OCI-LY3 (cell line): ENCODE results near the gene FOXO1.

Source experiments
- H2AFZ ChIP-seq: fragments of 200-600, 300-600 bp; shearing (Covaris generic); 2 replicates; pipeline ENCODE4 v1.6.0; 2014; ENCODE audit warnings: antibody characterized with exemption, low read depth, low read length
- H3K27ac ChIP-seq: fragments of 200-600, 300-600 bp; sonication (generic); 2 replicates; pipeline ENCODE4 v1.5.1; 2014; ENCODE audit warnings: mild to moderate bottlenecking, low read length, moderate library complexity, mixed read lengths
- H3K27me3 ChIP-seq: fragments of 200-600, 300-600 bp; sonication (generic); 2 replicates; pipeline ENCODE4 v1.6.1; 2014; ENCODE audit warnings: low read depth, low read length, mixed read lengths
- H3K36me3 ChIP-seq: fragments of 200-600, 300-600 bp; sonication (generic); replicated peaks from 2 replicates; pipeline ENCODE3; 2014; ENCODE audit warnings: low read depth, low read length, mixed read lengths
- H3K4me1 ChIP-seq: fragments of 300-600, 200-600 bp; sonication (generic); 2 replicates; pipeline ENCODE4 v1.6.1; 2014; ENCODE audit warnings: low read length, mixed read lengths
- H3K4me2 ChIP-seq: fragments of 200-600, 300-600 bp; sonication (generic); 2 replicates; pipeline ENCODE4 v1.6.1; 2014; ENCODE audit warnings: low read length, mixed read lengths
- H3K4me3 ChIP-seq: fragments of 300-600, 200-600 bp; sonication (generic); 2 replicates; pipeline ENCODE4 v1.5.1; 2014; ENCODE audit warnings: antibody characterized with exemption, mild to moderate bottlenecking, low read length, moderate library complexity
- H3K79me2 ChIP-seq: fragments of 300-600, 200-600 bp; shearing (Covaris generic); 2 replicates; pipeline ENCODE4 v1.6.1; 2014; ENCODE audit warnings: mild to moderate bottlenecking, low read length, mixed read lengths
- H3K9ac ChIP-seq: fragments of 300-600, 200-600 bp; shearing (Covaris generic); 2 replicates; pipeline ENCODE4 v1.6.0; 2014; ENCODE audit warnings: mild to moderate bottlenecking, low read length, moderate library complexity
- H3K9me3 ChIP-seq: fragments of 200-600, 300-600 bp; shearing (Covaris generic); 2 replicates; pipeline ENCODE4 v1.6.1; 2014; ENCODE audit warnings: low read length, mixed read lengths; ENCODE audit not compliant: insufficient read depth
- H4K20me1 ChIP-seq: fragments of 200-600, 300-600 bp; sonication (generic); 2 replicates; pipeline ENCODE4 v1.6.1; 2016; ENCODE audit warnings: low read length, mixed read lengths; ENCODE audit not compliant: insufficient read depth
- CTCF ChIP-seq: fragments of 200-600, 300-600 bp; sonication (generic); IDR thresholded peaks from 2 replicates; pipeline ENCODE4 v1.5.1; 2014; ENCODE audit warnings: antibody characterized with exemption, low read length, low read depth
- EZH2phosphoT487 ChIP-seq: fragments of 200-600 bp; shearing (Covaris generic); IDR thresholded peaks from 2 replicates; pipeline ENCODE4 v1.6.1; 2018; ENCODE audit warnings: antibody characterized with exemption, mixed run types, low read depth

Gene FOXO1

GRCh38 chr13:40518481-40518882, 148.0 kb downstream of the FOXO1 start:
- Histone ChIP-seq H3K4me3 (peak overlapping the region; percentile 44), H3K27ac (peak overlapping the region; percentile 60; the same call in 1 of the 2 replicates), H3K9ac (no peak overlapping the region), H2AFZ (no peak overlapping the region; the same call in 1 of the 2 replicates), H3K4me2 (peak overlapping the region; percentile 75), H3K79me2 (no peaks in the 10 kb centered on the region), H3K4me1 (peaks cover 40% of the 10 kb centered on the region), H3K36me3 (no peaks in the 10 kb centered on the region), H4K20me1 (no peaks in the 10 kb centered on the region), H3K27me3 (no peaks in the 10 kb centered on the region), H3K9me3 (no peaks in the 10 kb centered on the region)
- no peak for TF ChIP-seq EZH2phosphoT487
- no peak for TF ChIP-seq CTCF

- Histone ChIP-seq H3K9me3 (no peaks in the 10 kb centered on the region), H3K27ac (peak overlapping the region; percentile 60), H3K36me3 (no peaks in the 10 kb centered on the region), H3K27me3 (no peaks in the 10 kb centered on the region), H3K79me2 (no peaks in the 10 kb centered on the region), H3K4me2 (peak overlapping the region; percentile 75), H4K20me1 (no peaks in the 10 kb centered on the region), H2AFZ (peak overlapping the region; percentile 8; the same call in 1 of the 2 replicates), H3K4me1 (peaks cover 44% of the 10 kb centered on the region), H3K4me3 (peak overlapping the region; percentile 44), H3K9ac (peak overlapping the region; percentile 20; the same call in 1 of the 2 replicates)
- no peak for TF ChIP-seq CTCF
- no peak for TF ChIP-seq EZH2phosphoT487
Measured at GRCh38 chr13:40517486-40518480, 148.7 kb downstream of the FOXO1 start.

- Histone ChIP-seq H2AFZ (no peak overlapping the region), H3K27me3 (no peaks in the 10 kb centered on the region), H3K9me3 (no peaks in the 10 kb centered on the region), H3K27ac (no peak overlapping the region), H3K4me1 (peaks cover 33% of the 10 kb centered on the region), H3K36me3 (no peaks in the 10 kb centered on the region), H3K4me3 (no peak overlapping the region), H3K4me2 (no peak overlapping the region), H3K9ac (no peak overlapping the region), H4K20me1 (no peaks in the 10 kb centered on the region), H3K79me2 (no peaks in the 10 kb centered on the region)
- TF ChIP-seq CTCF (no peak), EZH2phosphoT487 (no peak)
Measured at GRCh38 chr13:40515702-40516101, 150.7 kb downstream of the FOXO1 start.

- Histone ChIP-seq H3K27me3 (no peaks in the 10 kb centered on the region), H3K9me3 (no peaks in the 10 kb centered on the region), H3K4me1 (peaks cover 33% of the 10 kb centered on the region), H4K20me1 (no peaks in the 10 kb centered on the region), H3K4me3 (no peak overlapping the region), H2AFZ (no peak overlapping the region), H3K9ac (no peak overlapping the region), H3K79me2 (no peaks in the 10 kb centered on the region), H3K36me3 (no peaks in the 10 kb centered on the region), H3K27ac (no peak overlapping the region), H3K4me2 (no peak overlapping the region)
- TF ChIP-seq EZH2phosphoT487 (no peak), CTCF (no peak)
Measured at GRCh38 chr13:40514802-40515201, 151.6 kb downstream of the FOXO1 start.
